ENCODE measurements around the gene C2CD4C.
"Not testable (repeated sequence)": the region's sequence is repeated elsewhere in the genome, so short reads cannot be mapped to it uniquely, and the experiment has no call there.

C2CD4C gene

GRCh38 chr19:400976-401865, 7.7 kb downstream of the C2CD4C start:
- no peak overlapping the region for H3K9ac ChIP-seq (ENCODE audit: low read depth, low read length)
- H3K27me3 ChIP-seq (ENCODE audit: control insufficient read depth, insufficient read depth, low read length), result no peaks in the 10 kb centered on the region
- H3K4me1 ChIP-seq (ENCODE audit: control insufficient read depth, insufficient read depth, low read length), result no peaks in the 10 kb centered on the region
- no peaks in the 10 kb centered on the region for H3K9me3 ChIP-seq (ENCODE audit: control insufficient read depth, insufficient read depth, low read length)
- H3K36me3 ChIP-seq (ENCODE audit: control insufficient read depth, insufficient read depth, low read length), result peaks cover 3% of the 10 kb centered on the region
- no peak overlapping the region for H3K4me3 ChIP-seq (ENCODE audit: low read depth, low read length)

DNA sequence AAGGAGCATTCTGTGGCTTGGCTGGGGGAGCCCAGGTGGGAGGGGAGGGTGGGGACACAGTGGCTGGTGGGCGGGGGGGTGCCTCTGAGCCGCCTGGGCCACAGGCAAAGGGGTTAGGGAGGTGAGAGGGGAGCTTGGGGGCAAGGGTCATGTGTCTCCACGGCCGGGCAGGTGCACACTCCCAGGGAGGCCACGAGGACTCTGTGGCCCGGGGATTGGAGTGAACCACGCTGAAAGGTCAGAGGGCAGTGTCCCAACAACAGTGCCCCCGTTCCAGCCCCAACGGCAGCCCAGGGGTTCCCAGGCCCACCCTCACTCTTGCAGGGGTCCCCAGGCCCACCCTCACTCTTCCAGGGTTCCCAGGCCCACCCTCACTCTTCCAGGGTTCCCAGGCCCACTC, 9.6 kb downstream of the C2CD4C start:
- H3K4me1 ChIP-seq (ENCODE audit: control insufficient read depth, insufficient read depth, low read length), result no peaks in the 10 kb centered on the region
- H3K27me3 ChIP-seq (ENCODE audit: control insufficient read depth, insufficient read depth, low read length), result no peaks in the 10 kb centered on the region
- H3K4me3 ChIP-seq (ENCODE audit: low read depth, low read length), result no peak overlapping the region
- H3K9me3 ChIP-seq (ENCODE audit: control insufficient read depth, insufficient read depth, low read length), result no peaks in the 10 kb centered on the region
- H3K36me3 ChIP-seq (ENCODE audit: control insufficient read depth, insufficient read depth, low read length), result no peaks in the 10 kb centered on the region
- H3K9ac ChIP-seq (ENCODE audit: low read depth, low read length), result no peak overlapping the region

GRCh38 chr19:398719-399118, 10.2 kb downstream of the C2CD4C start:
- no peaks in the 10 kb centered on the region for H3K9me3 ChIP-seq (ENCODE audit: control insufficient read depth, insufficient read depth, low read length)
- H3K27me3 ChIP-seq (ENCODE audit: control insufficient read depth, insufficient read depth, low read length), result no peaks in the 10 kb centered on the region
- H3K36me3 ChIP-seq (ENCODE audit: control insufficient read depth, insufficient read depth, low read length), result no peaks in the 10 kb centered on the region

GRCh38 chr19:397941-398706, 10.8 kb downstream of the C2CD4C start:
- no peaks in the 10 kb centered on the region for H3K36me3 ChIP-seq (ENCODE audit: control insufficient read depth, insufficient read depth, low read length)
- H3K9me3 ChIP-seq (ENCODE audit: control insufficient read depth, insufficient read depth, low read length), result no peaks in the 10 kb centered on the region
- no peak overlapping the region for H3K9ac ChIP-seq (ENCODE audit: low read depth, low read length)
- H3K4me3 ChIP-seq (ENCODE audit: low read depth, low read length), result no peak overlapping the region
- H3K4me1 ChIP-seq (ENCODE audit: control insufficient read depth, insufficient read depth, low read length), result no peaks in the 10 kb centered on the region
- H3K27me3 ChIP-seq (ENCODE audit: control insufficient read depth, insufficient read depth, low read length), result no peaks in the 10 kb centered on the region

More at GRCh38 chr19:398719-399118, 10.2 kb downstream of the C2CD4C start:
- Histone ChIP-seq H3K4me1 (ENCODE audit: control insufficient read depth, insufficient read depth, low read length) (no peaks in the 10 kb centered on the region), H3K4me3 (ENCODE audit: low read depth, low read length) (no peak overlapping the region), H3K9ac (ENCODE audit: low read depth, low read length) (no peak overlapping the region)

GRCh38 chr19:397321-397720, 11.6 kb downstream of the C2CD4C start:
- Histone ChIP-seq H3K9ac (ENCODE audit: low read depth, low read length) (no peak overlapping the region), H3K4me3 (ENCODE audit: low read depth, low read length) (no peak overlapping the region), H3K4me1 (ENCODE audit: control insufficient read depth, insufficient read depth, low read length) (no peaks in the 10 kb centered on the region), H3K9me3 (ENCODE audit: control insufficient read depth, insufficient read depth, low read length) (no peaks in the 10 kb centered on the region), H3K36me3 (ENCODE audit: control insufficient read depth, insufficient read depth, low read length) (no peaks in the 10 kb centered on the region), H3K27me3 (ENCODE audit: control insufficient read depth, insufficient read depth, low read length) (no peaks in the 10 kb centered on the region)

GRCh38 chr19:395467-395866, 13.5 kb downstream of the C2CD4C start:
- Histone ChIP-seq H3K36me3 (ENCODE audit: control insufficient read depth, insufficient read depth, low read length) (no peaks in the 10 kb centered on the region), H3K4me3 (ENCODE audit: low read depth, low read length) (no peak overlapping the region), H3K9me3 (ENCODE audit: control insufficient read depth, insufficient read depth, low read length) (no peaks in the 10 kb centered on the region), H3K9ac (ENCODE audit: low read depth, low read length) (no peak overlapping the region), H3K27me3 (ENCODE audit: control insufficient read depth, insufficient read depth, low read length) (no peaks in the 10 kb centered on the region), H3K4me1 (ENCODE audit: control insufficient read depth, insufficient read depth, low read length) (no peaks in the 10 kb centered on the region)

DNA sequence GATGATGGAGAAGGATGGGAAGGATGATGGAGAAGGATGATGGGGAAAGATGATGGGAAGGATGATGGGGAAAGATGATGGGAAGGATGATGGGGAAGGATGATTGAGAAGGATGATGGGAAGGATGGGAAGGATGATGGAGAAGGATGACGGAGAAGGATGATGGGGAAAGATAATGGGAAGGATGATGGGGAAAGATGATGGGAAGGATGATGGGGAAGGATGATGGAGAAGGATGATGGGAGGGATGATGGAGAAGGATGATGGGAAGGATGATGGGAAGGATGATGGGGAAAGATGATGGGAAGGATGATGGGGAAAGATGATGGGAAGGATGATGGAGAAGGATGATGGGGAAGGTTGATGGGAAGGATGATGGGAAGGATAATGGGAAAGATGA, 14.1 kb downstream of the C2CD4C start:
- H3K9me3 ChIP-seq (ENCODE audit: control insufficient read depth, insufficient read depth, low read length); H3K4me1 ChIP-seq (ENCODE audit: control insufficient read depth, insufficient read depth, low read length); H3K4me3 ChIP-seq (ENCODE audit: low read depth, low read length); H3K27me3 ChIP-seq (ENCODE audit: control insufficient read depth, insufficient read depth, low read length); H3K9ac ChIP-seq (ENCODE audit: low read depth, low read length); H3K36me3 ChIP-seq (ENCODE audit: control insufficient read depth, insufficient read depth, low read length): not testable (repeated sequence)

GRCh38 chr19:393560-393959, 15.4 kb downstream of the C2CD4C start:
- H3K4me3 ChIP-seq (ENCODE audit: low read depth, low read length); H3K9ac ChIP-seq (ENCODE audit: low read depth, low read length); H3K36me3 ChIP-seq (ENCODE audit: control insufficient read depth, insufficient read depth, low read length); H3K4me1 ChIP-seq (ENCODE audit: control insufficient read depth, insufficient read depth, low read length); H3K27me3 ChIP-seq (ENCODE audit: control insufficient read depth, insufficient read depth, low read length); H3K9me3 ChIP-seq (ENCODE audit: control insufficient read depth, insufficient read depth, low read length): not testable (repeated sequence)

GRCh38 chr19:392375-392970, 16.5 kb downstream of the C2CD4C start:
- no peaks in the 10 kb centered on the region for H3K4me1 ChIP-seq (ENCODE audit: control insufficient read depth, insufficient read depth, low read length)
- H3K27me3 ChIP-seq (ENCODE audit: control insufficient read depth, insufficient read depth, low read length), result no peaks in the 10 kb centered on the region
- no peaks in the 10 kb centered on the region for H3K36me3 ChIP-seq (ENCODE audit: control insufficient read depth, insufficient read depth, low read length)
- H3K9ac ChIP-seq (ENCODE audit: low read depth, low read length), result no peak overlapping the region
- H3K4me3 ChIP-seq (ENCODE audit: low read depth, low read length), result no peak overlapping the region
- H3K9me3 ChIP-seq (ENCODE audit: control insufficient read depth, insufficient read depth, low read length), result no peaks in the 10 kb centered on the region

- Histone ChIP-seq H3K9me3 (ENCODE audit: control insufficient read depth, insufficient read depth, low read length) (no peaks in the 10 kb centered on the region), H3K4me3 (ENCODE audit: low read depth, low read length) (no peak overlapping the region), H3K4me1 (ENCODE audit: control insufficient read depth, insufficient read depth, low read length) (no peaks in the 10 kb centered on the region), H3K36me3 (ENCODE audit: control insufficient read depth, insufficient read depth, low read length) (no peaks in the 10 kb centered on the region), H3K9ac (ENCODE audit: low read depth, low read length) (no peak overlapping the region), H3K27me3 (ENCODE audit: control insufficient read depth, insufficient read depth, low read length) (no peaks in the 10 kb centered on the region)
These were observed 17.1 kb downstream of the C2CD4C start for GRCh38 chr19:391726-392374.

GRCh38 chr19:391207-391557, 17.8 kb downstream of the C2CD4C start:
- no peaks in the 10 kb centered on the region for H3K36me3 ChIP-seq (ENCODE audit: control insufficient read depth, insufficient read depth, low read length)
- no peaks in the 10 kb centered on the region for H3K9me3 ChIP-seq (ENCODE audit: control insufficient read depth, insufficient read depth, low read length)
- H3K9ac ChIP-seq (ENCODE audit: low read depth, low read length), result no peak overlapping the region
- no peaks in the 10 kb centered on the region for H3K27me3 ChIP-seq (ENCODE audit: control insufficient read depth, insufficient read depth, low read length)
- no peak overlapping the region for H3K4me3 ChIP-seq (ENCODE audit: low read depth, low read length)
- H3K4me1 ChIP-seq (ENCODE audit: control insufficient read depth, insufficient read depth, low read length), result peaks cover 2% of the 10 kb centered on the region
